CD4-positive, alpha-beta memory T cell (primary cell): ENCODE data around the gene COMP. TPM values are rescaled to one million over a fixed set of nuclear protein-coding genes. Genes with fewer than 3 reads are reported as not detected.
A peak's percentile ranks its signal among the peaks of the same experiment; 100 is the strongest.

Source experiments
- CTCF ChIA-PET: fragments of 350-600 bp; sonication (Branson Sonifier 250); formaldehyde crosslinking; loops from one replicate; lab custom pipeline; 2021; ENCODE audit warnings: inconsistent platforms; ENCODE audit not compliant: partially characterized antibody; lab: Charles Lee
- POLR2A ChIA-PET: fragments of 350-600 bp; sonication (Branson Sonifier 250); formaldehyde crosslinking; loops from one replicate; lab custom pipeline; 2021; ENCODE audit not compliant: partially characterized antibody; lab: Charles Lee
- DNase-seq, 5 donors: peaks; one replicate each; pipeline versions ENCODE4 v3.0.0 to v3.0.0-alpha.2; 2020 to 2022; ENCODE audit warnings: mixed read lengths in 1 of 5
- H3K27ac ChIP-seq: one replicate; pipeline ENCODE4 v1.7.0; 2013; ENCODE audit warnings: low read depth, low read length
- H3K27me3 ChIP-seq: 2 replicates; pipeline ENCODE4 v1.7.0; 2013; ENCODE audit warnings: mild to moderate bottlenecking, low read length, moderate library complexity; ENCODE audit not compliant: insufficient read depth
- H3K36me3 ChIP-seq: 2 replicates; pipeline ENCODE4 v1.7.0; 2013; ENCODE audit warnings: mild to moderate bottlenecking, low read length, moderate library complexity; ENCODE audit not compliant: insufficient read depth
- H3K4me1 ChIP-seq: 2 replicates; pipeline ENCODE4 v1.7.0; 2013; ENCODE audit warnings: mild to moderate bottlenecking, low read length, moderate library complexity; ENCODE audit not compliant: insufficient read depth
- H3K4me3 ChIP-seq, 2 donors: one replicate each; pipeline ENCODE4 v1.7.0; 2013; ENCODE audit warnings: low read length in 2 of 2, mild to moderate bottlenecking in 1 of 2
- H3K9me3 ChIP-seq, 2 donors: one replicate each; pipeline ENCODE4 v1.7.0; 2013; ENCODE audit warnings: low read length in 2 of 2, control low read depth in 1 of 2; ENCODE audit not compliant: control insufficient read depth in 1 of 2
- H3K27ac Mint-ChIP-seq, 7 donors: one replicate each; pipeline ENCODE4 v1.8.0; 2020 to 2021; ENCODE audit warnings: mixed read lengths in 7 of 7, mild to moderate bottlenecking in 6 of 7, inconsistent platforms in 3 of 7, moderate library complexity in 3 of 7
- H3K27me3 Mint-ChIP-seq, 2 donors: one replicate each; pipeline ENCODE4 v1.8.0; 2020 to 2021; ENCODE audit warnings: mixed read lengths in 2 of 2
- H3K36me3 Mint-ChIP-seq, 2 donors: one replicate each; pipeline ENCODE4 v1.8.0; 2020 to 2021; ENCODE audit warnings: mixed read lengths in 2 of 2, inconsistent platforms in 1 of 2, mild to moderate bottlenecking in 1 of 2
- H3K4me1 Mint-ChIP-seq, 4 donors: one replicate each; pipeline ENCODE4 v1.8.0; 2020 to 2021; ENCODE audit warnings: mixed read lengths in 4 of 4, mild to moderate bottlenecking in 1 of 4
- H3K4me3 Mint-ChIP-seq, 8 donors: one replicate each; pipeline ENCODE4 v1.8.0; 2020 to 2021; ENCODE audit warnings: mixed read lengths in 8 of 8, mild to moderate bottlenecking in 7 of 8, moderate library complexity in 6 of 8, inconsistent platforms in 3 of 8
- H3K9me3 Mint-ChIP-seq, 8 donors: one replicate each; pipeline ENCODE4 v1.8.0; 2020 to 2021; ENCODE audit warnings: mixed read lengths in 8 of 8, mild to moderate bottlenecking in 5 of 8, inconsistent platforms in 3 of 8, moderate library complexity in 1 of 8
- intact Hi-C: fragments of 100-400 bp; cut with micrococcal nuclease; formaldehyde crosslinking; loops from one replicate; pipeline ENCODE4 v1.15.1; 2023
- polyA plus RNA-seq, 2 donors: library from polyadenylated mRNA; unstranded; fragments of 300-500 nt; fragmentation: Illumina TruSeq; gene quantifications; one replicate each; pipeline ENCODE4 v1.2.3, GENCODE V29; 2021
- total RNA-seq, 2 experiments: library from RNA; stranded (reverse); gene quantifications; one replicate each; pipeline ENCODE4 v1.2.3, GENCODE V29; 2021

Gene COMP
- total and polyA plus RNA-seq, 4 experiments from 2014 or later: not detected

GRCh38 chr19:18765224-18765623 is 25.9 kb downstream of the COMP start:
- Histone ChIP-seq H3K27ac (no peak overlapping the region), H3K4me3 (no peak overlapping the region), H3K9me3 (no peaks in the 10 kb centered on the region), H3K27me3 (no peaks in the 10 kb centered on the region), H3K4me1 (no peaks in the 10 kb centered on the region), H3K36me3 (no peaks in the 10 kb centered on the region)
- Mint-ChIP-seq H3K27ac (no peak overlapping the region), H3K4me1 (no peaks in the 10 kb centered on the region), H3K9me3 (no peaks in the 10 kb centered on the region), H3K4me3 (no peak overlapping the region), H3K27me3 (no peaks in the 10 kb centered on the region), H3K36me3 (peaks cover 3 to 6% of the 10 kb centered on the region in 2 donors)
- POLR2A ChIA-PET: interaction anchor here (0.7 kb wide), 1 partner anchor 21 kb away, joined by 4 read pairs; no protein-coding TSS in a partner anchor
- peak in 1 of 5 donors; percentile 16 for DNase-seq
- intact Hi-C loops: no loop called here
- CTCF ChIA-PET: no interaction called here

- Histone ChIP-seq H3K4me3 (no peak overlapping the region), H3K27me3 (no peaks in the 10 kb centered on the region), H3K36me3 (no peaks in the 10 kb centered on the region), H3K9me3 (no peaks in the 10 kb centered on the region), H3K27ac (no peak overlapping the region), H3K4me1 (no peaks in the 10 kb centered on the region)
- no peaks in the 10 kb centered on the region for H3K4me1 Mint-ChIP-seq
- H3K27ac Mint-ChIP-seq: peak overlapping the region in 1 of 7 donors; percentile 57
- intact Hi-C loops: no loop called here
- H3K27me3 Mint-ChIP-seq: no peaks in the 10 kb centered on the region
- ChIA-PET CTCF (no interaction called here), POLR2A (no interaction called here)
- H3K36me3 Mint-ChIP-seq: peaks cover 3 to 6% of the 10 kb centered on the region in 2 donors
- DNase-seq: peak in 1 of 5 donors; percentile 8
- no peaks in the 10 kb centered on the region for H3K9me3 Mint-ChIP-seq
- no peak overlapping the region for H3K4me3 Mint-ChIP-seq
These were observed 26.5 kb downstream of the COMP start for GRCh38 chr19:18764591-18765051.

GRCh38 chr19:18763674-18764590 is 27.2 kb downstream of the COMP start:
- Mint-ChIP-seq H3K36me3 (peaks cover 3 to 6% of the 10 kb centered on the region in 2 donors), H3K27ac (no peak overlapping the region), H3K9me3 (no peaks in the 10 kb centered on the region), H3K4me1 (no peaks in the 10 kb centered on the region), H3K4me3 (no peak overlapping the region), H3K27me3 (no peaks in the 10 kb centered on the region)
- intact Hi-C loops: no loop called here
- H3K36me3 ChIP-seq: no peaks in the 10 kb centered on the region
- ChIA-PET POLR2A (no interaction called here), CTCF (no interaction called here)
- H3K4me3 ChIP-seq: no peak overlapping the region
- H3K4me1 ChIP-seq: no peaks in the 10 kb centered on the region
- H3K27me3 ChIP-seq: no peaks in the 10 kb centered on the region
- no peaks in the 10 kb centered on the region for H3K9me3 ChIP-seq
- peak in 1 of 5 donors; percentile 29 for DNase-seq
- H3K27ac ChIP-seq: no peak overlapping the region

- POLR2A ChIA-PET: no interaction called here
- Mint-ChIP-seq H3K4me1 (no peaks in the 10 kb centered on the region), H3K27me3 (no peaks in the 10 kb centered on the region), H3K4me3 (no peak overlapping the region), H3K27ac (no peak overlapping the region), H3K36me3 (peaks cover 0 to 6% of the 10 kb centered on the region in 2 donors), H3K9me3 (no peaks in the 10 kb centered on the region)
- Histone ChIP-seq H3K9me3 (no peaks in the 10 kb centered on the region), H3K36me3 (no peaks in the 10 kb centered on the region), H3K27ac (no peak overlapping the region), H3K4me3 (no peak overlapping the region), H3K4me1 (no peaks in the 10 kb centered on the region), H3K27me3 (no peaks in the 10 kb centered on the region)
- CTCF ChIA-PET: interaction anchor here (0.6 kb wide), 2 partner anchors 61 to 1270 kb away, joined by 3 read pairs; no protein-coding TSS in a partner anchor
- no peak for DNase-seq
- intact Hi-C loops: no loop called here
These were observed 28.7 kb downstream of the COMP start for GRCh38 chr19:18762125-18763023.

- no peak overlapping the region for H3K27ac ChIP-seq
- H3K4me1 ChIP-seq: no peaks in the 10 kb centered on the region
- ChIA-PET POLR2A (no interaction called here), CTCF (no interaction called here)
- Mint-ChIP-seq H3K9me3 (no peaks in the 10 kb centered on the region), H3K36me3 (peaks cover 0 to 2% of the 10 kb centered on the region in 2 donors), H3K27ac (no peak overlapping the region), H3K27me3 (no peaks in the 10 kb centered on the region), H3K4me1 (no peaks in the 10 kb centered on the region), H3K4me3 (no peak overlapping the region)
- no peaks in the 10 kb centered on the region for H3K36me3 ChIP-seq
- H3K27me3 ChIP-seq: no peaks in the 10 kb centered on the region
- H3K4me3 ChIP-seq: no peak overlapping the region
- no peak for DNase-seq
- H3K9me3 ChIP-seq: no peaks in the 10 kb centered on the region
- intact Hi-C loops: no loop called here
These were observed 29.5 kb downstream of the COMP start for GRCh38 chr19:18761531-18762110.

GRCh38 chr19:18760440-18761383 is 30.4 kb downstream of the COMP start:
- H3K9me3 ChIP-seq: no peaks in the 10 kb centered on the region
- ChIA-PET POLR2A (no interaction called here), CTCF (no interaction called here)
- Mint-ChIP-seq H3K27me3 (no peaks in the 10 kb centered on the region), H3K9me3 (no peaks in the 10 kb centered on the region), H3K27ac (no peak overlapping the region), H3K36me3 (no peaks in the 10 kb centered on the region), H3K4me3 (no peak overlapping the region), H3K4me1 (no peaks in the 10 kb centered on the region)
- peak in 1 of 5 donors; percentile 29 for DNase-seq
- no peak overlapping the region for H3K27ac ChIP-seq
- no peaks in the 10 kb centered on the region for H3K27me3 ChIP-seq
- no peaks in the 10 kb centered on the region for H3K4me1 ChIP-seq
- H3K36me3 ChIP-seq: no peaks in the 10 kb centered on the region
- no peak overlapping the region for H3K4me3 ChIP-seq
- intact Hi-C loops: no loop called here
